ENCODE measurements around the gene GAMT. TPM values are rescaled to one million over a fixed set of nuclear protein-coding genes. Genes with fewer than 3 reads are reported as not detected.

The GAMT gene
- total and polyA plus RNA-seq, 2 experiments from 2014 or later: 21.5 to 36.9 TPM

DNA sequence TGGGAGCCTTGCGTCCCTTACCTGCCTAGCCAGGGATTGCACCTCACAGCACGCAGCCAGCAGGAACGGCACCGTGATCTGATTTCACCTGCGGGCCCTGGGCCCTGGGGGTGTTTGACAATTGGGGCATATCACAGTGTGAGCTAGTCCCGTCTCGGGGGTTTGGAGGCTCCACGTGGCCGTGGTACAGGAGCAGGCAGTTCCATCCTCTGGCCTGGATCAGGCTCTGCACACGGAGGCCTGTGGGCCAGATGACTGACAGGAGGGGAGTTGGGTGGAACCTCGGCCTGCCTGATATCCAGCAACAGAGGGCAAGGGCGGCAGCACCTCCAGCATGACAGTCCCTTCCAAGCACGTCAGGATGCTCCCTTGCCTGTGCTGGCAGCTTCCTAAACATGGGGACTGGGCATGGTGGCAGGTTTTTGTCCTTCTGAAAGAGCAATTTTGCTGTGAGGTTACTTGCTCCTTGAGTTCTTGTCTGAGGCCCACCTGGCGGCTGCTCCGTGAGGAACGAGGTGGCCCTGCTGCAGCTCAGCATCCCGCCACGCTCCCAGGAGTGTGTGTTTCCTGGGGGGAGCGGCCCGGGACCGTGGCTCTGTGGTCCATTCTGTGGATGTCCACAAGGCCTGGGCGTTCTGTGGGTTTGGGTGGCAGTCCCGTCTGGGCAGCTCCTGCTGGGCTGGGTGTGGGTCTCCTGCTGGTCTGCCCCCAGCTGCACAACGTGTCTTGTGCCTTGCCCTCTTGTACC is 30.6 kb upstream of the GAMT start:
- H4K20me1 ChIP-seq (replicated peaks; ENCODE audit: insufficient read depth): peaks cover 21% of the 10 kb centered on the region
- H3K27ac Mint-ChIP-seq: no peak overlapping the region
- H3K4me3 ChIP-seq: no peak overlapping the region
- H3K36me3 Mint-ChIP-seq (ENCODE audit: low read depth): peaks cover 51% of the 10 kb centered on the region
- TF ChIP-seq REST (IDR thresholded peaks at IDR 0.05; ENCODE audit: unreplicated experiment) (no peak), ZNF331 (CRISPR knock-in tag; IDR thresholded peaks at IDR 0.05; ENCODE audit: low read depth) (no peak), ZNF462 (CRISPR knock-in tag; IDR thresholded peaks at IDR 0.05) (no peak), JUNB (IDR thresholded peaks at IDR 0.05; ENCODE audit: unreplicated experiment) (no peak), CREB1 (CRISPR knock-in tag; IDR thresholded peaks at IDR 0.05; ENCODE audit: low read depth) (no peak), EZH2phosphoT487 (IDR thresholded peaks at IDR 0.05; ENCODE audit: unreplicated experiment) (no peak), EZH2 (IDR thresholded peaks at IDR 0.05; ENCODE audit: low read depth, unreplicated experiment) (no peak), POLR2AphosphoS5 (IDR thresholded peaks at IDR 0.05; ENCODE audit: low read depth) (no peak), ZNF114 (CRISPR knock-in tag; IDR thresholded peaks at IDR 0.05) (no peak), STAT1 (IDR thresholded peaks at IDR 0.05; ENCODE audit: unreplicated experiment) (no peak)
- TF ChIP-seq, protein P1, sequence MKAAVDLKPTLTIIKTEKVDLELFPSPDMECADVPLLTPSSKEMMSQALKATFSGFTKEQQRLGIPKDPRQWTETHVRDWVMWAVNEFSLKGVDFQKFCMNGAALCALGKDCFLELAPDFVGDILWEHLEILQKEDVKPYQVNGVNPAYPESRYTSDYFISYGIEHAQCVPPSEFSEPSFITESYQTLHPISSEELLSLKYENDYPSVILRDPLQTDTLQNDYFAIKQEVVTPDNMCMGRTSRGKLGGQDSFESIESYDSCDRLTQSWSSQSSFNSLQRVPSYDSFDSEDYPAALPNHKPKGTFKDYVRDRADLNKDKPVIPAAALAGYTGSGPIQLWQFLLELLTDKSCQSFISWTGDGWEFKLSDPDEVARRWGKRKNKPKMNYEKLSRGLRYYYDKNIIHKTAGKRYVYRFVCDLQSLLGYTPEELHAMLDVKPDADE (IDR thresholded peaks at IDR 0.05): no peak
- TF ChIP-seq, protein P2, sequence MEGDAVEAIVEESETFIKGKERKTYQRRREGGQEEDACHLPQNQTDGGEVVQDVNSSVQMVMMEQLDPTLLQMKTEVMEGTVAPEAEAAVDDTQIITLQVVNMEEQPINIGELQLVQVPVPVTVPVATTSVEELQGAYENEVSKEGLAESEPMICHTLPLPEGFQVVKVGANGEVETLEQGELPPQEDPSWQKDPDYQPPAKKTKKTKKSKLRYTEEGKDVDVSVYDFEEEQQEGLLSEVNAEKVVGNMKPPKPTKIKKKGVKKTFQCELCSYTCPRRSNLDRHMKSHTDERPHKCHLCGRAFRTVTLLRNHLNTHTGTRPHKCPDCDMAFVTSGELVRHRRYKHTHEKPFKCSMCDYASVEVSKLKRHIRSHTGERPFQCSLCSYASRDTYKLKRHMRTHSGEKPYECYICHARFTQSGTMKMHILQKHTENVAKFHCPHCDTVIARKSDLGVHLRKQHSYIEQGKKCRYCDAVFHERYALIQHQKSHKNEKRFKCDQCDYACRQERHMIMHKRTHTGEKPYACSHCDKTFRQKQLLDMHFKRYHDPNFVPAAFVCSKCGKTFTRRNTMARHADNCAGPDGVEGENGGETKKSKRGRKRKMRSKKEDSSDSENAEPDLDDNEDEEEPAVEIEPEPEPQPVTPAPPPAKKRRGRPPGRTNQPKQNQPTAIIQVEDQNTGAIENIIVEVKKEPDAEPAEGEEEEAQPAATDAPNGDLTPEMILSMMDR (conservative IDR thresholded peaks at IDR 0.05; ENCODE audit: low read depth in 2 of 2): no peak
- H3K9me3 Mint-ChIP-seq: no peaks in the 10 kb centered on the region; the same call in 2 of the 3 replicates
- no peaks in the 10 kb centered on the region; the same call in 2 of the 3 replicates for H3K4me1 Mint-ChIP-seq
- H3K79me2 ChIP-seq (replicated peaks; ENCODE audit: insufficient read depth): peaks cover 20% of the 10 kb centered on the region
- H3K4me2 ChIP-seq: no peak overlapping the region
- H2AFZ ChIP-seq: no peak overlapping the region
- 0 out of 2 replicates have a peak overlapping the region, but pooled peaks have one; percentile 14 for H3K27ac ChIP-seq (ENCODE audit: low read depth)
- peaks cover 40% of the 10 kb centered on the region for H3F3A ChIP-seq (replicated peaks; ENCODE audit: low read depth)
- no peaks in the 10 kb centered on the region for H3K9me2 ChIP-seq (ENCODE audit: insufficient read depth)
- H3K36me3 ChIP-seq (ENCODE audit: insufficient read depth): peaks cover 27% of the 10 kb centered on the region
- DNase-seq (ENCODE audit: low spot score) (no peak), ATAC-seq (no peak)
- no peak overlapping the region for H3K4me3 Mint-ChIP-seq
- H3K27me3 Mint-ChIP-seq (ENCODE audit: insufficient read depth, low read depth, poor library complexity): peaks cover 14% of the 10 kb centered on the region
- H3K27me3 ChIP-seq (ENCODE audit: insufficient read depth): no peaks in the 10 kb centered on the region
- H3K4me1 ChIP-seq (ENCODE audit: insufficient read depth): no peaks in the 10 kb centered on the region

Measured in GM23338 (cell line).